Islet precursor cell (in vitro differentiated cells): ENCODE results near the gene UFD1.

Experiments
- DNase-seq: peaks from one replicate; pipeline ENCODE4 v3.0.0-alpha.2; 2018

Gene UFD1

GRCh38 chr22:19494676-19495173, 15.7 kb upstream of the UFD1 start:
- DNase-seq: no peak

- no peak for DNase-seq
Observed at GRCh38 chr22:19494001-19494560, 15.1 kb upstream of the UFD1 start.

DNA sequence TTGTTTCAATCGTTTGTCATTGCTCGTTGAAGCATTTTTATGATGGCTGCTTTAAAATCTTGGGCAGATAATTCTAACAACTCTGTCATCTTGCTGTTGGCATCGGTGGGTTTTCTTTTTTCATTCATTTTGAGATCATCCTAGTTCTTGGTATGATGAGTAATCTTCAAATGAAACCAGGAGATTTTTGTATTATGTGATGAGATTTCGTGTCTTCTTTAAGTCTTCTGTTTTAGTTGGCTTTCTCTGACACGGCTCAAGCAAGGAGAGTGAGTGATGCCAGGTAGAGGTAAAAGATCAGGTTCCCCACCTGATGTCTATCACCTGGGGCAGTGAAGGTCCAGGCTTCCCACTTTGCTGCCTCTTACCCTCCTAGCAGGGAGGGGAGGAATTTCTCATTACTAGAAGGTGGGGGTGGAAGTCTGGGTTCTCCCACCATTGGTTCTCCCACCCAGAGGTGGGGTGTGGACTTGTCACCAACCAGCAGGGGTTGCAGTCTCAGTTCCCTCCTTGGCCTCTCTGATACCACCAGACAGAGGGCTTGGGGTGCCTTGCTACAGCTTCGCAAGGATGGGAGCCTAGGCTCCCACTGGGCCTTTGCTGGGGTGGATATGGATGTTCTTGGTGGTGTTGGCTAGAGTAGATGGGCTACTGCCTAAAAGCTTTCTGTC, 13.6 kb upstream of the UFD1 start:
- no peak for DNase-seq

DNA sequence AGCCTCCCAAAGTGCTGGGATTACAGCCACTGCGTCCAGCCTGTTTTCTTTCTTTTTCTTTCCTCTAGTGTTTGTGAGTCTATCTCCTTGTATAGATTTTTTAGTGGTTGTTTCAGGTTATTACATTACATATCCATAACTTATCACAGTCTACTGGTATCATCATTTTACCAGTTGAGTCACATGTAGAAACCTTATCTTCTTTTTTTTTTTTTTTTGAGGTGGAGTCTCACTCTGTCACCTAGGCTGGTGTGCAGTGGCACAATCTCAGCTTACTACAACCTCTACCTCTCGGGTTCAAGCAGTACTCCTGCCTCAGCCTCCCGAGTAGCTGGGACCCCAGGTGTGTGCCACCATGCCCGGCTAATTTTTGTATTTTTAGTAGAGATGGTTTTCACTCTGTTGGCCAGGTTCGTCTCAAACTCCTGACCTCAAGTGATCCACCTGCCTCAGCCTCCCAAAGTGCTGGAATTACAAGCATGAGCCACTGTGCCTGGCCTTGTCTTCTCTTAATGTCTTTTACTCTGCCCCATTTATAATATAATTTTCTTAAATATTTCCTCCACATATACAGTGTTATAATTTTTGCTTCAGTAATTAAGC, 11.7 kb upstream of the UFD1 start:
- no peak for DNase-seq

DNA sequence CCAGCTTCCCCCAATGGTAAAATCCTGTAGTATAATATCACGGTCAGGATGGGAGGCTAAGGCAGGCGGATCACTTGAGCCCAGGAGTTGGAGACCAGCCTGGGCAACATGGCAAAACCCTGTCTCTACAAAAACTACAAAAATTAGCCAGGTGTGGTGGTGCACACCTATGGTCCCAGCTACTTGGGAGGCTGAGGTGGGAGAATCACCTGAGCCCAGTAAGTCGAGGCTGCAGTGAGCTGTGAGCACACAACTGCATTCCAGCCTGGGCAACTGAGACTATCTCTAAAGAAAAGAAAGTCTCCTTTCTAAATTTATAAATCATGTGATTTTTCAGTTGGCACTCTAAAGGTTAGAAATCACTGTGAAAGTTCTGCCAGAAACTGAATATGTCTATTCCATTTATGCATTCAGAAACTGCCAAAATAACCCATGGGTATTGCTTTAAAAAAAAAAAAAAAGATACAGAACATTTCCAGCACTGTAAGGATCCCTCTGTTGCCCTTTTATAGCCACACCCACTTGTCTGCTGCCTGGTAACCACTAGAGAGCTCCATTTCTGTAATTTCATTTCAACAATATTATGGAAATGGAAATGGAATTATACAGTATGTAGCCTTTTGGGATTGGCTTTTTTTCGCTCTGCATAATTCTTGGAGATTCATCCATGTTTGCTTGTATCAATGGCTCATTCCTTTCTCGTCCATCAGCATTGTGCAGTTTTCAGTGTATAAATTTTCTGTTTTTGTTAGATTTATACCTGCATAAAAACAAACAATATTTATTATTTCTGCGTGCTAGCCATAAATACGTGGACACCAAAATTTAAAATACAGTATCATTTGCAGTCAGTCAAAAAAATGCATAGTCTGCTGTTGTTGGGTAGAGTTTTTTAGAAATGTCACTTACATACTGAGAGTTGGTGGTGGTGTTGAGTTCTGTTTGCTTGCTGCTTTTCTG, 10.2 kb upstream of the UFD1 start:
- DNase-seq: no peak

DNA sequence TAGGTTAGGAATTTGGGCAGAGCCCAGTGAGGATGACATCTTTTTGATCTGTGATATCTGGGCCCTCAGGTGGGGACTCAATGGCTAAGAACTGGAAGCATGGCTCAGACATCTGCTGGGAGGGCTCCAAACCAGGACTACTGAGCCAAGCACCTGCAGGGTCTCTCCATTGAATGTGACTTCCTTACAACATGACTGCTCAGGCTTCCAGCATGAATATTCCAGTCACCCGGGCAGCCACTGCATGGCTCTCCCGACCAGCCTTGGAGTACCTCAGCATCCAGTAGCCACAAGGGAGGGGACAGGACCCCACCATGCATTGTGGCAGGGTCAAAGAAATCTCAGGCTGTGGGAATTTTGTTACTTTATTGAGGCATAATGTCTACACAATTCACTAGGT, 9.3 kb upstream of the UFD1 start:
- no peak for DNase-seq

DNA sequence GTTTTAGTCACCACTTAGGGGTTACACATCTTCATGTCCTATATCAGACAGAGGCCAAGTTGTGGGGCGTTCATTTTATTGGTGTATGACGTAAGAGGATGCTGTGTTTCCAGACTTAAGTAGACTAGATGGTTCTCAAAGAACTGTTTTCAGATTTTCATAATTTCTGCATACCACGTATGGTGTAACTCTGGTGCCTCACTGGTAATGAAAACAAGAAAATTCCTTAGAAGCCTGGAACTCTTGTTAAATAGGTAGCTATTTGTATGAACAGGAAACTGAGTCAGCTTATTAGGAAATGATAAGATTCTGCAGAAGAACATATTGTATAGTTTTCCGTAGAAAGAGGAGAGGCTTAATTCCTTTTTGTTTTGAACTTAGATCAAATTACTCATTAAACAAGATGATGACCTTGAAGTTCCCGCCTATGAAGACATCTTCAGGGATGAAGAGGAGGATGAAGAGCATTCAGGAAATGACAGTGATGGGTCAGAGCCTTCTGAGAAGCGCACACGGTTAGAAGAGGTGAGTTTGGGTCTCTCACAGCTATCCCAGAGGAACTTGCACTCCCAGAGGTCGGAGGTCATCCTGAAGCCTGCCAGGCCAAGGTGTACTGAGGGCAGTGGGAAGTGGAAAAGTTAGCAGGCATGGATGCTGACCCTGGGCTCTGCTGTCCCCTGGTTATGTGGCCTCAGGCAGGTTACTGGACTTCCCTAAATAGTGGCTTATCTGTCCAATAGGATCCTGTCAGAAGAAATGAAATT, 4.7 kb upstream of the UFD1 start:
- no peak for DNase-seq

GRCh38 chr22:19482297-19482696, 3.3 kb upstream of the UFD1 start:
- DNase-seq: no peak

GRCh38 chr22:19480789-19481188, 1.8 kb upstream of the UFD1 start:
- no peak for DNase-seq

- DNase-seq: no peak
Observed at GRCh38 chr22:19480173-19480568, 1.2 kb upstream of the UFD1 start.

GRCh38 chr22:19479355-19480172, 571 bp upstream of the UFD1 start, which contains the start of gene CDC45:
TSS of gene CDC45 (plus strand) at chr22:19479920. CDS start at chr22:19479969, 49 bp downstream.
- peak; percentile 99 for DNase-seq

- DNase-seq: no peak
Observed at GRCh38 chr22:19478045-19478900, 720 bp downstream of the UFD1 start.

DNA sequence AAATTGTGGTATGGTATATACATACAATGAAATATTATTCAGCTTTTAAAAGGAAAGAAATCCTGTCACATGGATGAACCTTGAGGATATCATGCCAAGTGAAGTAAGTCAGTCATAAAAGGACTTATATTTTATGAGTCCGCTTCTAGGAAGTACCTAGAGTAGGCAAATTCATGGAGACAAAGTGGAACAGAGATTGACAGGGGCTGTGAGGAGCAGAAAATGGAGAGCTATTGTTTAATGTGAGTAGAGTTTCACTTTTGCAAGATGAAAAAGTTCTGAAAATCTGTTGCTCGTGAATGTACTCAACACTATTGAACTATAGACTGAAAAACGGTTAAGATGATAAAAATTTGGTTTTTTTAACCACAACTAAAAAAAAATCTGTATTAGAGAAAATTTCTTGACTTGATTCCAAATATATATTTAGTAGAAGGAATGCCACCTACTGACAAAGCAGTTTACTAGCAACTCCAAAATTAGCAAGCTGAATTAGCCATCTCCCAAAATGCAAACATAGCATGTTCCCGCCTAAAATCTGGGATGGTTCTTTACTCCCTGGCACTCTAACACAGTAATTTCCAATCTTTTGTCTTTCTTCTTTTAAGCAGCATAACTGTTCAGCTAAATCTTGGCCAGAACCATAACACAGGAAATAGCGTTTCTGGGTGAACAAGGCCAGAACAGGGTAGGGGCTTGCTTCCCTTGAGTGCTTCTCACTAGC, 1.5 kb downstream of the UFD1 start:
- DNase-seq: no peak

- DNase-seq: no peak
Observed at GRCh38 chr22:19476023-19476422, 3.0 kb downstream of the UFD1 start.

DNA sequence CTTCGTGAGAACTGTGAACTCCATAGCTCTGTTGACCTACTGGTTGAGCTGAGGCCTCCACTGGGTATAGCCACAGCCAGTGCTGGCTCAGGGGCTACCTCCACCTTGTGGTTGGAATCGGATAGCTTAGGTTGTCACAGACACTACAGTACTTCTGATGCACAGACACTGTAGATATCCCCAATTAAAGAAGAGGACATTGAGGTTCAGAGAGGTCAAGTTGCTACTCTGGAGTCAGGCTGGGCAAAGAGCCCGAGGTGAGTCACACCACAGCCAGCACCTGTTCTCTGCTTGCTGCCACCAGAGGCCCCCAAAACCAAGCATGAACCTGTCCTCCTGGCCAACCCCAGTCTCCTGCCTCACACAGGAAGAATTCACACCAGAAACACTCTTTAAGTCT, 5.4 kb downstream of the UFD1 start:
- no peak for DNase-seq

GRCh38 chr22:19472233-19472632, 6.8 kb downstream of the UFD1 start:
- DNase-seq: no peak

DNA sequence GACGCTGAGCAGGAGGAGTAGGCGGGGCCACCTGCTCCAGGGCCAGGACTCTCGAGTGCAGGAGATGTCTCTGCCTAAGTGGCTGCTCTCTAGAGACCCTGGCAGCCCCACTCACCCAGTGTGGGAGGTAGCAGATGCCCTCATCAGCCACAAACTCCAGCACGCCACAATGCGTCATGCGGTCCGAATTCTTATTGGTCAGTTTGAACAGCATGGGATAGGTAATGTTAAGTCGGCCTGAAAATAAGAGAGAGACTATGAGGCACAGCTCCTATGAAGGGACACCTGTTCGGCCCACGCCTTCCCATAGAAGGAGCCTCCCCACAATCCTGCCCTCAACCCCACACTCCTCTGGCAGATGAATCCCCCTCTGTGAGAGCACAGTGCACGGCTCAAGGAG, 7.4 kb downstream of the UFD1 start:
- no peak for DNase-seq

- DNase-seq: no peak
Observed at GRCh38 chr22:19470010-19470409, 9.0 kb downstream of the UFD1 start.

- no peak for DNase-seq
Observed at GRCh38 chr22:19469421-19469820, 9.6 kb downstream of the UFD1 start.

DNA sequence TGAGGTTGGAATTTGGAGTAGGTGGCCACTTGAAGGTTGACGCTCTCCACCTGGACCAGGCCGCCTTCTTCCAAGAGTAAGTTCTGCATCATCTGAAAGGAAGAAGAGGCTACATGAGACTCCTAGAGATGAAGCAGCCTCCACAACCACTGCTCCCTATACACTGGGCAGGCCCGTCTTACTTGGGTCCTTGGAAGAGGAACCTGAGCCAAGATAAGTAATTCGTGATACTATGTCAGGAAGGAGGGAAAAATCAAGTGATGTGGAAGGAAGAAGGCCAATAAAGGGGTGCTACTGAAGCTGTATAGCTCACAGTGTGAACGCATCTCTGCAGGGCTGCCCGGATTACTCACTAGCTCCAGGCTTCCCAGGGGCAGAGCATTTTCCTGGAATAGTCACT, 11.1 kb downstream of the UFD1 start:
- no peak for DNase-seq
